Erythroblast (primary cell): ENCODE results near the gene TET1.

Source experiments
- GATA1 ChIP-seq: IDR thresholded peaks from 2 replicates; pipeline ENCODE4 v1.6.1; 2011; ENCODE audit warnings: low read depth, mild to moderate bottlenecking, control low read depth, low read length, moderate library complexity
- POLR2A ChIP-seq: IDR thresholded peaks from 2 replicates; pipeline ENCODE4 v1.6.1; 2011; ENCODE audit warnings: mild to moderate bottlenecking, low read length

- TF ChIP-seq POLR2A (no peak), GATA1 (no peak)
These were observed 182.3 kb downstream of the TET1 start for GRCh38 chr10:68742397-68742796.
